Measurements from ENCODE around the gene GPR87. TPM values are rescaled to one million over a fixed set of nuclear protein-coding genes. Genes with fewer than 3 reads are reported as not detected.

GPR87 gene
- total and polyA plus RNA-seq, 7 experiments from 2014 or later: not detected

GRCh38 chr3:151248772-151249337, 67.8 kb downstream of the GPR87 start:
- ATAC-seq (no peak), DNase-seq (no peak)
- no peaks in the 10 kb centered on the region for H3K36me3 ChIP-seq (ENCODE audit: control insufficient read depth in 2 of 3, insufficient read depth in 3 of 3, low read length in 3 of 3)
- no peak overlapping the region for H3K27ac ChIP-seq (ENCODE audit: low read depth, low read length)
- H3K4me3 ChIP-seq (ENCODE audit: low read length): no peak overlapping the region
- Mint-ChIP-seq H3K36me3 (peaks cover 0 to 7% (median 0%) of the 10 kb centered on the region in 5 donors), H3K9me3 (peaks cover 0 to 3% (median 0%) of the 10 kb centered on the region in 11 donors), H3K27me3 (peaks cover 0 to 42% (median 0%) of the 10 kb centered on the region in 5 donors), H3K4me3 (no peak overlapping the region), H3K4me1 (peaks cover 0 to 4% (median 0%) of the 10 kb centered on the region in 7 donors), H3K27ac (no peak overlapping the region)
- H3K4me1 ChIP-seq (ENCODE audit: control insufficient read depth in 2 of 2, insufficient read depth in 2 of 2, low read length in 2 of 2): no peaks in the 10 kb centered on the region
- intact Hi-C loops (cut with micrococcal nuclease): no loop called here
- no peaks in the 10 kb centered on the region for H3K27me3 ChIP-seq (ENCODE audit: control insufficient read depth in 2 of 2, insufficient read depth in 2 of 2, low read length in 2 of 2)
- CTCF ChIA-PET: no interaction called here
- POLR2A ChIA-PET: no interaction called here
- H3K9me3 ChIP-seq (ENCODE audit: control insufficient read depth in 2 of 3, low read length in 3 of 3): no peaks in the 10 kb centered on the region

Other genes with a start within 250 kb of the GPR87 start
- 1 to 10 TPM in 2 of 5 experiments, under 1 TPM in 3; 0.32 to 4.9 (median 0.68) TPM for gene MED12L, start 231.2 kb downstream of the GPR87 start, total RNA-seq
- not detected for gene MED12L, start 231.2 kb downstream of the GPR87 start, polyA plus RNA-seq
- gene GPR171, start 113.6 kb downstream of the GPR87 start, total RNA-seq: 100 to 1,000 TPM in 1 of 5 experiments, 10 to 100 TPM in 4; 16.0 to 251 (median 63.4) TPM
- 100 to 1,000 TPM in 1 of 2 donors, 10 to 100 TPM in 1; 65.5 to 162 TPM for gene GPR171, start 113.6 kb downstream of the GPR87 start, polyA plus RNA-seq
- gene P2RY14, start 38.3 kb downstream of the GPR87 start, total RNA-seq: 1 to 10 TPM in 2 of 5 experiments, under 1 TPM in 2, not detected in 1; 0.19 to 5.7 (median 1.1) TPM
- gene P2RY14, start 38.3 kb downstream of the GPR87 start, polyA plus RNA-seq: under 1 TPM in 1 of 2 donors, not detected in 1; 0.11 TPM
- gene P2RY13, start 12.7 kb upstream of the GPR87 start, total RNA-seq: 10 to 100 TPM in 1 of 5 experiments, under 1 TPM in 1, not detected in 3; 0.13 to 11.4 TPM
- not detected for gene P2RY13, start 12.7 kb upstream of the GPR87 start, polyA plus RNA-seq
- gene P2RY12, start 67.9 kb upstream of the GPR87 start, total RNA-seq: under 1 TPM in 1 of 5 experiments, not detected in 4; 0.39 TPM
- not detected for gene P2RY12, start 67.9 kb upstream of the GPR87 start, polyA plus RNA-seq
- 1 to 10 TPM in 1 of 5 experiments, not detected in 4; 2.8 TPM for gene IGSF10, start 144.2 kb upstream of the GPR87 start, total RNA-seq
- gene IGSF10, start 144.2 kb upstream of the GPR87 start, polyA plus RNA-seq: not detected